Stimulated activated CD8-positive, alpha-beta memory T cell treated with anti-CD3 and anti-CD28 coated beads, Interleukin-4, amount 100 ng/mL, for 48 hours (primary cell): Measurements from ENCODE around the gene PTK7.

Source experiments
- DNase-seq: peaks from one replicate; pipeline ENCODE4 v3.0.0-alpha.2; 2020

Gene PTK7

DNA sequence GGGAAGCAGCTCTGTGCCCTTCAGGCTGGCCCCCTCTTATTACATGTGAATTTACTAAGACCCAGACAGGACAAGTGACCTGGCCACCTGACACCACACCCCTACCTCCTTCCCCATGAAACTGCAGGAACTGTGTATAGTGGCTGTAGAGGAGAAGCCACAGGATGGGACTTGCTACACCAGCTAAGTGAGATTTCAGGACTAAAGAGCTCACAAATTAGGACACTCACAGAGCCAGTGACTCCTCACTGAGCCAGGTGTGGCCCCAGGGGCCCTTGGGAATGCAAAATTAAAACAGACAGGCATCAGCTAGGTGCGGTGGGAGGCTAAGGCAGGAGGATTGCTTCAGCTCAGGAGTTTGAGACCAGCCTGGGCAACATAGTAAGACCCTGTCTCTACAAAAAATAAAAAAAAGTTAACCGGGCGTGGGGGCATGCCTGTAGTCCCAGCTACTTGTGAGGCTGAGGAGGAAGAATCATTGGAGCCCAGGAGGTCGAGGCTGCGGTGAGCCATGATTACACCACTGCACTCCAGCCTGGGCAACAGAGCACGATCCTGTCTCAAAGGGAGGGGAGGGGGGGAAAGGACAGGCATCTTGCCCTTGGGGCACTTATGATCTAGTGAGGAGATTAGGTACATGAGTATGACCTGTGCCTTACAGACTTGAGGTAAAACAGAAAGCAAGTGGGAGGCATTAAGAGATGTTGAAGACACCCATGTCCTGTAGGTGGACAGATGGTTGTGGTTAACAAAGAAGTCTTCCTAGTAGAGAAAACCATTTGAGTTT lies 71.8 kb downstream of the PTK7 start:
- DNase-seq: no peak

- DNase-seq: no peak
Observed at GRCh38 chr6:43149265-43149664, 73.2 kb downstream of the PTK7 start.

DNA sequence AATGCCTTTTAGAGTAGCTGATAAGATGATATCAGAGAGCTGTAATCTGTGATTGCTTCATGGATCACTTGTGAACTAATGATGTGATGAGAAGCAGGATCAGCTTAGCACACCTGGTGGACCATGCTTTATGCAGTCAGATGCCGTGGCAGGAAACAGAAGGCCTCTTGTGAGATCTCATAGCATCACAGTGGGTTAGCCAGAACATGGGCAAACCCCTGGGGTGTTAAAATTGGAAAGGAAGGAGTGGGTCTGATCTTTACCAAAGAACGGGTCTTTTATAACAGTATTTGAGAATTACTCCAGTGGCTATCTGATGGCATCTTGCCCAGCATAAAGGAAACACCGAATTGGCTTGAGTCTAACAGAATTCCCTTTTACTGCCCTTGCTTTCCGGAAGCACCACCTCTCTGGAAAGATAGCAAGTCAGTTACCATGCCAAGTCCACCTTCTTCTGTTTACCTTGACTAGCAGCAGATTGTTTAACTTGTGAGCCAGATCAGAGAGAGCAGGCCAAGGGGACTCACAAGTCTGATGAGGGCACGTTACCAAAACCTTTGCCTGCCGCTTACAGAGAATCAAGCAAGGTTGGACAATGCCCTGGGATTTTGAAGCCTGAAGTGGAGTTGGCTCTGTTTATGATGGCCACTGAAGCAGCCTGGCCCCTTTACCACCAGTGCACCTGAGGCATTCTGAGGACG lies 74.1 kb downstream of the PTK7 start:
- DNase-seq: no peak

DNA sequence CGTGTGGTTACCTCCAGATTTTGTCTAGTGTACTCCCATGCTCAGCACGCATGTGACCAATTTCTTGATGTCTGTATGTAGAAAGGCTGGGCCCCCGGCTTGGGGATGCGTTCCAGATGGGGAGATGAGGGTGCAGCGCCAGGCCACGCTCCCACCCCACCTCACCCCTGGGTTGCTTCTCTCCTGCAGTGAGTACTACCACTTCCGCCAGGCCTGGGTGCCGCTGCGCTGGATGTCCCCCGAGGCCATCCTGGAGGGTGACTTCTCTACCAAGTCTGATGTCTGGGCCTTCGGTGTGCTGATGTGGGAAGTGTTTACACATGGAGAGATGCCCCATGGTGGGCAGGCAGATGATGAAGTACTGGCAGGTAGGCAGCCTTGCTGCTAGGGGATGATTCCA lies 83.5 kb downstream of the PTK7 start:
- DNase-seq: no peak

DNA sequence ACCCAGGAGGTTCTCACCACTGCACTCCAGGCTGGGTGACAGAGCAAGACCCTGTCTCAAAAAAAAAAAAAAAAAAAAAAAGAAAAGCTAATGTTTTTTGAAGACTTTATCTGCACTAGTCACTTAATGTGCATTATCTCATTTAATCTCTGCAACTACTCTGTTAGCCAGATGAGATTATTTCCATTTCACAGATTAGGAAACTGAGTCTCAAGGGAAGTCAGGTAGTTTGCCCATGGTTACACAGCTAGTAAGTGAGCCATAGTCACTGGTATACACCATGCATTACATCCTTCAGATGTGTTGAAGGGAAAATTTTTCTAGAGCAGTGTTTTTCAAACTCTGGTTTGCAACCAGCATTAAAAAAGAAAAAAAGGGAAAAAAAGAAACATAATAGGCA lies 87.8 kb downstream of the PTK7 start:
- no peak for DNase-seq

DNA sequence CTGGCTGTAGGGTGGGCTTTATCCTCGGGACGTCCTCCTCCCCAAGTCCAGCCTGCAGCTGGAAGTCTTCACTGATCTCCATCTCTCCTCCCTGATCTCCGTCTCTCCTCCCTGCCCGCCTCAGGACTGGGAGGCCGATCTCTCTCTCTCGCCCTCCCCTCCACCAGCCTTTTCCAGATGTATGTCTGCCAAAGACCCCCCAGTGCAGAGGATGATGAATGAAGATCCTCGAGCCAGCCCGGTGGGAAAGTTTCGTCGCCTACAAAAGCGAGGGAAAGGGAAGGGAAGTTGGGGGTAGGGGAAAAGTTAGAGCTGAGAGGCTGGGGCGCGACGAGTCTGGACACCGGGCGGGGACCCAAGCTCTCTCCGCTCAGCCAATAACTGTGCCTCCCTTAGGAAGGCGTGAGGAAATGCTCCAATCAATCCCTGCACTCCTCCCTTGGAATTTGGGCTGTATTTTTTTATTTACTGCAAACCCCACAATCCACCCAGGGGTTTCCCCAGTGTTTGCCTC lies 94.4 kb downstream of the PTK7 start:
- no peak for DNase-seq

- peak; percentile 99 for DNase-seq
Observed at GRCh38 chr6:43170931-43171706, 95.0 kb downstream of the PTK7 start, which contains the start of gene SRF. TSS of gene SRF (plus strand) at chr6:43171269. CDS start at chr6:43171657, 388 bp downstream.

GRCh38 chr6:43171707-43172103 lies 95.6 kb downstream of the PTK7 start:
- DNase-seq: peak; percentile 50

GRCh38 chr6:43172104-43173007 lies 96.2 kb downstream of the PTK7 start:
- DNase-seq: peak; percentile 68

GRCh38 chr6:43173591-43174262 lies 97.6 kb downstream of the PTK7 start:
- peak; percentile 40 for DNase-seq

GRCh38 chr6:43174263-43175112 lies 98.4 kb downstream of the PTK7 start:
- peak; percentile 96 for DNase-seq

DNA sequence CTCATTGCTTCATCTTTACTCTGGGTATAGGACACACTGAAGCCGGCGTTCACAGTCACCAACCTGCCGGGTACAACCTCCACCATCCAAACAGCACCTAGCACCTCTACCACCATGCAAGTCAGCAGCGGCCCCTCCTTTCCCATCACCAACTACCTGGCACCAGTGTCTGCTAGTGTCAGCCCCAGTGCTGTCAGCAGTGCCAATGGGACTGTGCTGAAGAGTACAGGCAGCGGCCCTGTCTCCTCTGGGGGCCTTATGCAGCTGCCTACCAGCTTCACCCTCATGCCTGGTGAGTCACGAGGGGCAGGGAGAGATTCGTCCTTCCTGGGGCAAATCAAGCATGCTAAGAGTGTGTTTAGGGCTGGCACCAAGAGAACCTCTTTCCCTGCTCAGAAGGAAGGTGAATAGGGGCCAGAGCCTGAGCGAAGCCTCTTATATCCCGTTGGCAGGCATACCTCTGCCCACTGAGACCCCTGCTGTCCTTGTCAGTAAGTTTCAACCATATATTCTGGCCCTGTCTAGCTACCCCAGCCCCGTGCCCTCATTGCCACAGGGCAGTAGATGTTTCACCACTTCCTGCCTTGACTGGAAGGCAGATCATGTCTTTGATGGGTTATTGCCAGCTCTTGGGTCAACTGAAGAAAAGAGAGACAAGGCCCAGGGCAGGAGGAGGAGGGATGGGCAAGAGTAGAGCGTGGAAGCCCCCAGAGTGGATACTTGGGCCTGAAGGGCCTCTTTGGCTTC lies 99.7 kb downstream of the PTK7 start:
- no peak for DNase-seq

GRCh38 chr6:43176423-43176786 lies 100.3 kb downstream of the PTK7 start:
- DNase-seq: no peak

- DNase-seq: no peak
Observed at GRCh38 chr6:43178150-43178549, 102.0 kb downstream of the PTK7 start.

- DNase-seq: no peak
Observed at GRCh38 chr6:43178951-43179830, 103.1 kb downstream of the PTK7 start.

DNA sequence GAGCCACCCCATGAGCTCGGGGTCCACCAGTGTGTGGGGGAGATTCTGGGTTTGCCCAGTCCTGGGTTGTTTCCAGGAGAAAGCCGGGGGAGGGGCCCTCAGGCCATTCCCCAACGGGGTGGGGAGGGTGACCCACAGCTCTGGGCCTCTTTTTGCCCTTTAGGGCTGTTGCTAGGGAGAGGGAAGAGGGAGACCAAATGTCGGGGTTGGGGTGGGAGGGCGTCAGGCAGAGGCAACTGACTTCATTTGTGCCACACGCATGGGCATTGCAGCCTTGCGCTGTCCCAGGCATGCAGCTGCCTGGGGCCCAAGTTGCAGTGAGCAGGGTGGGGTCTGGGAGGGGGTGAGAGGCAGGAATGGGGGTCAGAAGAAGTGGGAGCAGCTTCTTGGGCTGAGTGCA lies 103.9 kb downstream of the PTK7 start:
- DNase-seq: no peak

- no peak for DNase-seq
Observed at GRCh38 chr6:43180985-43181384, 104.9 kb downstream of the PTK7 start.

- DNase-seq: no peak
Observed at GRCh38 chr6:43181621-43181941, 105.5 kb downstream of the PTK7 start.
